A673 (cell line): ENCODE results near the gene LRRC4C.

Experiments
- EZH2 ChIP-seq: fragments of 200-600 bp; sonication (generic); IDR thresholded peaks from 2 replicates; pipeline ENCODE4 v1.6.1; 2017; ENCODE audit warnings: borderline replicate concordance, low read depth, mild to moderate bottlenecking, mixed read lengths, antibody characterized with exemption, low read length; ENCODE audit not compliant: poor library complexity, severe bottlenecking
- TF ChIP-seq, protein P1 (sequence below): fragments of 300-800, 200-600 bp; sonication (generic); conservative IDR thresholded peaks from 2 replicates; pipeline ENCODE4 v1.5.1; 2017; ENCODE audit warnings: low read depth, mild to moderate bottlenecking, antibody characterized with exemption, low read length, moderate library complexity, mixed read lengths

DNA sequence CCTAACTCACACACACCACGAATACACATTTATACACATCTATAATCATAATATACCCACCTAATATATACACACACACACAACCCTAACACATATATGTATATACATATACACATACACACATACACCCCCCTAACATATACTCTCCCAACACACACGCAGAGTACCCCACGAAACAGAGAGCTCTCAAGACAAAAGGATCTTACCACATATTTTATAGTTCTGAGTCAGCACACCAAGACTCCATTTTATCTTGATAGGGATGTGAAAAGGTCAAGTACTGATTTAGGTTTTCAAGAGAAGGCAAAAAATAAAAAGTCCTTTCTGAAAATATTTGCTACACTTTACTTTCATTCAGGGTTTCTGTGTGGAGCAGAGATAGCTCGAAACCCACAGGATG is 1207.2 kb downstream of the LRRC4C start:
- TF ChIP-seq, protein P1, sequence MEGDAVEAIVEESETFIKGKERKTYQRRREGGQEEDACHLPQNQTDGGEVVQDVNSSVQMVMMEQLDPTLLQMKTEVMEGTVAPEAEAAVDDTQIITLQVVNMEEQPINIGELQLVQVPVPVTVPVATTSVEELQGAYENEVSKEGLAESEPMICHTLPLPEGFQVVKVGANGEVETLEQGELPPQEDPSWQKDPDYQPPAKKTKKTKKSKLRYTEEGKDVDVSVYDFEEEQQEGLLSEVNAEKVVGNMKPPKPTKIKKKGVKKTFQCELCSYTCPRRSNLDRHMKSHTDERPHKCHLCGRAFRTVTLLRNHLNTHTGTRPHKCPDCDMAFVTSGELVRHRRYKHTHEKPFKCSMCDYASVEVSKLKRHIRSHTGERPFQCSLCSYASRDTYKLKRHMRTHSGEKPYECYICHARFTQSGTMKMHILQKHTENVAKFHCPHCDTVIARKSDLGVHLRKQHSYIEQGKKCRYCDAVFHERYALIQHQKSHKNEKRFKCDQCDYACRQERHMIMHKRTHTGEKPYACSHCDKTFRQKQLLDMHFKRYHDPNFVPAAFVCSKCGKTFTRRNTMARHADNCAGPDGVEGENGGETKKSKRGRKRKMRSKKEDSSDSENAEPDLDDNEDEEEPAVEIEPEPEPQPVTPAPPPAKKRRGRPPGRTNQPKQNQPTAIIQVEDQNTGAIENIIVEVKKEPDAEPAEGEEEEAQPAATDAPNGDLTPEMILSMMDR, result no peak
- no peak for TF ChIP-seq EZH2
